ENCODE results near the gene ASCL3.

Gene ASCL3

GRCh38 chr11:8928205-8928604 is 14.6 kb downstream of the ASCL3 start:
- Histone ChIP-seq H3K4me1 (ENCODE audit: control insufficient read depth, insufficient read depth, low read length) (peaks cover 6% of the 10 kb centered on the region), H3K27ac (ENCODE audit: low read depth, low read length) (no peak overlapping the region), H3K36me3 (ENCODE audit: control insufficient read depth, insufficient read depth, low read length) (peaks cover 5% of the 10 kb centered on the region; the same call in 1 of the 2 replicates), H3K9me3 (ENCODE audit: control insufficient read depth, insufficient read depth, low read length) (no peaks in the 10 kb centered on the region), H3K9ac (ENCODE audit: low read depth, low read length) (no peak overlapping the region), H3K4me3 (ENCODE audit: low read depth, low read length) (no peak overlapping the region), H3K27me3 (ENCODE audit: control insufficient read depth, insufficient read depth, low read length) (no peaks in the 10 kb centered on the region)

GRCh38 chr11:8927233-8927632 is 15.6 kb downstream of the ASCL3 start:
- H3K4me3 ChIP-seq (ENCODE audit: low read depth, low read length) = no peak overlapping the region
- peaks cover 15% of the 10 kb centered on the region for H3K36me3 ChIP-seq (ENCODE audit: control insufficient read depth, insufficient read depth, low read length)
- H3K9me3 ChIP-seq (ENCODE audit: control insufficient read depth, insufficient read depth, low read length) = no peaks in the 10 kb centered on the region
- no peak overlapping the region for H3K9ac ChIP-seq (ENCODE audit: low read depth, low read length)
- H3K27ac ChIP-seq (ENCODE audit: low read depth, low read length) = no peak overlapping the region
- H3K4me1 ChIP-seq (ENCODE audit: control insufficient read depth, insufficient read depth, low read length) = no peaks in the 10 kb centered on the region
- no peaks in the 10 kb centered on the region for H3K27me3 ChIP-seq (ENCODE audit: control insufficient read depth, insufficient read depth, low read length)

GRCh38 chr11:8926236-8926635 is 16.6 kb downstream of the ASCL3 start:
- Histone ChIP-seq H3K9ac (ENCODE audit: low read depth, low read length) (no peak overlapping the region), H3K27ac (ENCODE audit: low read depth, low read length) (no peak overlapping the region), H3K4me1 (ENCODE audit: control insufficient read depth, insufficient read depth, low read length) (no peaks in the 10 kb centered on the region), H3K36me3 (ENCODE audit: control insufficient read depth, insufficient read depth, low read length) (peaks cover 25% of the 10 kb centered on the region), H3K4me3 (ENCODE audit: low read depth, low read length) (no peak overlapping the region), H3K9me3 (ENCODE audit: control insufficient read depth, insufficient read depth, low read length) (no peaks in the 10 kb centered on the region), H3K27me3 (ENCODE audit: control insufficient read depth, insufficient read depth, low read length) (no peaks in the 10 kb centered on the region)

- no peak overlapping the region for H3K27ac ChIP-seq (ENCODE audit: low read depth, low read length)
- H3K4me3 ChIP-seq (ENCODE audit: low read depth, low read length) = no peak overlapping the region
These were observed 17.1 kb downstream of the ASCL3 start for GRCh38 chr11:8925711-8926110.

GRCh38 chr11:8922691-8923090 is 20.1 kb downstream of the ASCL3 start:
- Histone ChIP-seq H3K9me3 (ENCODE audit: control insufficient read depth, insufficient read depth, low read length) (no peaks in the 10 kb centered on the region), H3K9ac (ENCODE audit: low read depth, low read length) (no peak overlapping the region), H3K4me1 (ENCODE audit: control insufficient read depth, insufficient read depth, low read length) (no peaks in the 10 kb centered on the region), H3K36me3 (ENCODE audit: control insufficient read depth, insufficient read depth, low read length) (peaks cover 58% of the 10 kb centered on the region), H3K27ac (ENCODE audit: low read depth, low read length) (no peak overlapping the region), H3K4me3 (ENCODE audit: low read depth, low read length) (no peak overlapping the region), H3K27me3 (ENCODE audit: control insufficient read depth, insufficient read depth, low read length) (no peaks in the 10 kb centered on the region)

More at GRCh38 chr11:8925711-8926110, 17.1 kb downstream of the ASCL3 start:
- no peaks in the 10 kb centered on the region for H3K27me3 ChIP-seq (ENCODE audit: control insufficient read depth, insufficient read depth, low read length)
- H3K36me3 ChIP-seq (ENCODE audit: control insufficient read depth, insufficient read depth, low read length) = peaks cover 30% of the 10 kb centered on the region
- no peaks in the 10 kb centered on the region for H3K4me1 ChIP-seq (ENCODE audit: control insufficient read depth, insufficient read depth, low read length)
- no peak overlapping the region for H3K9ac ChIP-seq (ENCODE audit: low read depth, low read length)
- no peaks in the 10 kb centered on the region for H3K9me3 ChIP-seq (ENCODE audit: control insufficient read depth, insufficient read depth, low read length)

GRCh38 chr11:8917157-8917825 is 25.5 kb downstream of the ASCL3 start:
- H3K4me1 ChIP-seq (ENCODE audit: control insufficient read depth, insufficient read depth, low read length) = peaks cover 20% of the 10 kb centered on the region
- H3K27ac ChIP-seq (ENCODE audit: low read depth, low read length) = peak overlapping the region; percentile 67
- no peaks in the 10 kb centered on the region for H3K9me3 ChIP-seq (ENCODE audit: control insufficient read depth, insufficient read depth, low read length)
- no peaks in the 10 kb centered on the region for H3K27me3 ChIP-seq (ENCODE audit: control insufficient read depth, insufficient read depth, low read length)
- no peak overlapping the region; the same call in 1 of the 2 replicates for H3K4me3 ChIP-seq (ENCODE audit: low read depth, low read length)
- peaks cover 74% of the 10 kb centered on the region for H3K36me3 ChIP-seq (ENCODE audit: control insufficient read depth, insufficient read depth, low read length)
- no peak overlapping the region; the same call in 1 of the 2 replicates for H3K9ac ChIP-seq (ENCODE audit: low read depth, low read length)

GRCh38 chr11:8914661-8915018 is 28.2 kb downstream of the ASCL3 start:
- Histone ChIP-seq H3K27me3 (ENCODE audit: control insufficient read depth, insufficient read depth, low read length) (peaks cover 4% of the 10 kb centered on the region), H3K9me3 (ENCODE audit: control insufficient read depth, insufficient read depth, low read length) (no peaks in the 10 kb centered on the region), H3K27ac (ENCODE audit: low read depth, low read length) (no peak overlapping the region), H3K4me3 (ENCODE audit: low read depth, low read length) (no peak overlapping the region), H3K4me1 (ENCODE audit: control insufficient read depth, insufficient read depth, low read length) (peaks cover 26% of the 10 kb centered on the region), H3K36me3 (ENCODE audit: control insufficient read depth, insufficient read depth, low read length) (peaks cover 48% of the 10 kb centered on the region), H3K9ac (ENCODE audit: low read depth, low read length) (no peak overlapping the region)

GRCh38 chr11:8913961-8914660 is 28.7 kb downstream of the ASCL3 start:
- Histone ChIP-seq H3K27me3 (ENCODE audit: control insufficient read depth, insufficient read depth, low read length) (peaks cover 10% of the 10 kb centered on the region), H3K9ac (ENCODE audit: low read depth, low read length) (no peak overlapping the region), H3K4me1 (ENCODE audit: control insufficient read depth, insufficient read depth, low read length) (peaks cover 28% of the 10 kb centered on the region), H3K27ac (ENCODE audit: low read depth, low read length) (no peak overlapping the region), H3K4me3 (ENCODE audit: low read depth, low read length) (no peak overlapping the region), H3K9me3 (ENCODE audit: control insufficient read depth, insufficient read depth, low read length) (no peaks in the 10 kb centered on the region), H3K36me3 (ENCODE audit: control insufficient read depth, insufficient read depth, low read length) (peaks cover 44% of the 10 kb centered on the region)

- H3K4me1 ChIP-seq (ENCODE audit: control insufficient read depth, insufficient read depth, low read length) = peaks cover 19% of the 10 kb centered on the region
- peak within 1 kb of the TSS; percentile 90 for H3K27ac ChIP-seq (ENCODE audit: low read depth, low read length)
- H3K4me3 ChIP-seq (ENCODE audit: low read depth, low read length) = peak within 1 kb of the TSS; percentile 95
- peak within 1 kb of the TSS; percentile 79 for H3K9ac ChIP-seq (ENCODE audit: low read depth, low read length)
- peaks cover 17% of the 10 kb centered on the region for H3K27me3 ChIP-seq (ENCODE audit: control insufficient read depth, insufficient read depth, low read length)
- no peaks in the 10 kb centered on the region for H3K9me3 ChIP-seq (ENCODE audit: control insufficient read depth, insufficient read depth, low read length)
- H3K36me3 ChIP-seq (ENCODE audit: control insufficient read depth, insufficient read depth, low read length) = peaks cover 15% of the 10 kb centered on the region
These were observed 31.6 kb downstream of the ASCL3 start, which contains the start of gene AKIP1 for GRCh38 chr11:8911029-8911823. Gene AKIP1, plus strand, starts transcription at chr11:8911189. Its CDS starts 261 bp downstream, at chr11:8911450.

- Histone ChIP-seq H3K9ac (ENCODE audit: low read depth, low read length) (no peak overlapping the region), H3K27me3 (ENCODE audit: control insufficient read depth, insufficient read depth, low read length) (peaks cover 17% of the 10 kb centered on the region), H3K4me1 (ENCODE audit: control insufficient read depth, insufficient read depth, low read length) (peaks cover 19% of the 10 kb centered on the region), H3K9me3 (ENCODE audit: control insufficient read depth, insufficient read depth, low read length) (no peaks in the 10 kb centered on the region), H3K4me3 (ENCODE audit: low read depth, low read length) (peak overlapping the region; percentile 70), H3K36me3 (ENCODE audit: control insufficient read depth, insufficient read depth, low read length) (peaks cover 11% of the 10 kb centered on the region), H3K27ac (ENCODE audit: low read depth, low read length) (no peak overlapping the region)
These were observed 32.2 kb downstream of the ASCL3 start for GRCh38 chr11:8910649-8911026.

GRCh38 chr11:8908099-8908498 is 34.7 kb downstream of the ASCL3 start:
- H3K27me3 ChIP-seq (ENCODE audit: control insufficient read depth, insufficient read depth, low read length) = peaks cover 17% of the 10 kb centered on the region
- no peaks in the 10 kb centered on the region for H3K36me3 ChIP-seq (ENCODE audit: control insufficient read depth, insufficient read depth, low read length)
- H3K27ac ChIP-seq (ENCODE audit: low read depth, low read length) = no peak overlapping the region
- H3K4me1 ChIP-seq (ENCODE audit: control insufficient read depth, insufficient read depth, low read length) = peaks cover 10% of the 10 kb centered on the region
- no peaks in the 10 kb centered on the region for H3K9me3 ChIP-seq (ENCODE audit: control insufficient read depth, insufficient read depth, low read length)
- no peak overlapping the region for H3K4me3 ChIP-seq (ENCODE audit: low read depth, low read length)
- H3K9ac ChIP-seq (ENCODE audit: low read depth, low read length) = no peak overlapping the region
